ENCODE results near the gene APBA3.
A peak's percentile ranks its signal among the peaks of the same experiment; 100 is the strongest.

The APBA3 gene, protein sequence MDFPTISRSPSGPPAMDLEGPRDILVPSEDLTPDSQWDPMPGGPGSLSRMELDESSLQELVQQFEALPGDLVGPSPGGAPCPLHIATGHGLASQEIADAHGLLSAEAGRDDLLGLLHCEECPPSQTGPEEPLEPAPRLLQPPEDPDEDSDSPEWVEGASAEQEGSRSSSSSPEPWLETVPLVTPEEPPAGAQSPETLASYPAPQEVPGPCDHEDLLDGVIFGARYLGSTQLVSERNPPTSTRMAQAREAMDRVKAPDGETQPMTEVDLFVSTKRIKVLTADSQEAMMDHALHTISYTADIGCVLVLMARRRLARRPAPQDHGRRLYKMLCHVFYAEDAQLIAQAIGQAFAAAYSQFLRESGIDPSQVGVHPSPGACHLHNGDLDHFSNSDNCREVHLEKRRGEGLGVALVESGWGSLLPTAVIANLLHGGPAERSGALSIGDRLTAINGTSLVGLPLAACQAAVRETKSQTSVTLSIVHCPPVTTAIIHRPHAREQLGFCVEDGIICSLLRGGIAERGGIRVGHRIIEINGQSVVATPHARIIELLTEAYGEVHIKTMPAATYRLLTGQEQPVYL

DNA sequence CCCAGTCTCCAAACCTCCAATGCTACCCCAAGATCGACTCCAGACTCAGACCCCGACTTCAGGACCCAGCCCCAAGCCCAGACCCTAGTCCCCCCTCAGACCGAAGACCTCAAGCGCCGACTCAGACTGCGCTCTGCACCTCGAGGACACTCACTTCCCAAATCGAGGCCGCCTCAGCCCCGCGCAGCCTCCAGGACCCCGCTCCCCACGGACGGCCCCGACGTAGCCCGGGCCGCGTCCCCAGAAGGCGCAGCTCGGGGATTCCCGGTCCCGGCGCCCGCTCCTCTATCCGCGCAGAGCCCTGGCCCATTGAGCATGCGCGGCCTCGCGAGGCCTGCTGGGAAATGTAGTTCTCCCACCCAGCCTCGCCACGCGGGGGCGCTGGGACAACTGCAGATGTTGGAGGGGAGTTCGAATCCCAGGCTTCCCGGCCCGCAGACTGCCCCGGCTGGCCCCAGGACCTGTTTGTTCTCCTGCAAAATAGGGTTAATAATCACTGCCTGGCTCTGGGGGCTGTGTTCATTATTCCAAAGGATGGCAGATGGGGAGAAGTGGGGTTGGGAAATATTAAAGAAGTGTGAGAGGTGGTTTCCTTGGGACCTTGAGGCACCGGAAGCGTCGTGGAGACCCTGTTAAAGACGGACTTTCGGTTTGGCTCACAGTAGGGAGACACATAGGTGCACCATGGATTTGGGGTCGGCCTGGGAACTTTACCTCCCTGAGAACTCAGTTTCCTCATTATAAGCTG, at the start of gene APBA3:
TSS of gene APBA3 (minus strand) at position 311 of the 748 bp plus-strand sequence. CDS start 1,428 bp downstream, outside the sequence.
- DNase-seq (ENCODE audit: low read depth in 2 of 2): peak; percentile 90 to 91

DNA sequence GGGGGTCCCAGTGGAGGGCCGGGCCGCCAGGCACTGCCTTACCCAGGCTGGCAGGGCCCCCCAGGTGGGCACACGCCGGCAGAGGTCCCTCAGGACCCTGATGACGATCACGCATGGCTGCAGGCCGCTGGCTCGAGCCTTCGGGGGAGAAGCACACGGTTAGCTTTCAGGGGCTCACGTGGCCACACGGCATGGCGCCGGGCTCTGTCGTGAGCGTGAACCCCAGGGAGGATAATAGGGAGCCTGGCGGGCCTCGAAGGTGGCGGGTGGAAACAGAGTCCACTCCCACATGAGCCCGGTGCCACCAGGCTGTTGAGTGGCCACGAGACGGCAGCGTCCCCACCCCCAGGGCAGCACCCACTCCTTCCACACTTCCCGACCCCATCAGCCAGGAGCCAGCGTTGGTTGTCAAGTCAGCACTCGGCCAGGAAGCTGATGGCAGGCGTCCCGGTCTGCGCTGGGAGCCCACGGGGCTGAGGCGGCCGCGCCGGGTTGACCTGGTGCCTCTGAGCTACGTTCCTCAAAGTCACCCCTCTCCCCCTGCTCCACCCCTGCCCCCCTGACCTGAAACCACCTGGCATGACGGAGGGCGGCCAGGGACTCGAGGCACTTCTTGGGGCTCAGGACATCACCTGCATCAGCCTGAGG, 49.3 kb upstream of the APBA3 start:
- no peak for DNase-seq (ENCODE audit: low read depth in 2 of 2)

DNA sequence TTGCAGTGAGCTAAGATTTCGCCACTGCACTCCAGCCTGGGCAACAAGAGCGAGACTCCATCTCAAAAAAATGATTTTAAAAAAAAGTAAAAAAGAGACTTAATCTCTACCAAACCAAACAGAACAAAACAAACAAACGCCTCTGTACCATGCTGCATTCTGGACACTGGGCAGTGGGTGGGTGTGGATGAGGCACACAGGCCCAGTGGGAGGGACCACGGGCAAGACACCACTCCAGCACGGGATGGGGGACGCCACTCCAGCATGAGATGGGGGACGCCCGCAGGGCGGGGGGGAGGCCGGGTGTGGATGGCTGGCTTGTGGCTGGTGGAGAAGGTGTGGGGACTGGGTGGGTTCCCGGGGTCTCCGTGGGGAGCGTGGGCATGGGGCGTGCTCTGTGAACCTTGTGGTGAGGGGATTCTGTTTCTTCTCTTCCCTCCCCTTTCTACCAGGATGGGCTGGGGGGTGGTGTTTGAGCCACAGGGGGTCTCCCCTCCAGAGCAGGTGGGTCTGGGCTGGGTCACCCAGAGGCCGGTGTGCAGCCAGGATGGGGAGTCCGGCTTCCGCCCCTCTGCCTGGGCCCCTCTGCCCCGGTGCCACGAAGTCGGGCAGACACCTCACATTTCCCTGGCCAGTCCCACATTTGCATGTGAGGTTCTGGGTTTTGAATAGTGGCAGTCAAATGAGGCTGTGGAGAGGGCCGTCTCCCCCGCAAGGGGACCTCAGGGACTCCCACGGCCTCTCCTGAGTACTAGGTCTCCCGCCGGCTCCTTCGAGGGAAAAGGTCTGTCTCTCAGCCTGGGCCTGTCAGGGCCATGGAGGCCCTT, 48.6 kb upstream of the APBA3 start:
- DNase-seq (ENCODE audit: low read depth in 2 of 2): no peak

DNA sequence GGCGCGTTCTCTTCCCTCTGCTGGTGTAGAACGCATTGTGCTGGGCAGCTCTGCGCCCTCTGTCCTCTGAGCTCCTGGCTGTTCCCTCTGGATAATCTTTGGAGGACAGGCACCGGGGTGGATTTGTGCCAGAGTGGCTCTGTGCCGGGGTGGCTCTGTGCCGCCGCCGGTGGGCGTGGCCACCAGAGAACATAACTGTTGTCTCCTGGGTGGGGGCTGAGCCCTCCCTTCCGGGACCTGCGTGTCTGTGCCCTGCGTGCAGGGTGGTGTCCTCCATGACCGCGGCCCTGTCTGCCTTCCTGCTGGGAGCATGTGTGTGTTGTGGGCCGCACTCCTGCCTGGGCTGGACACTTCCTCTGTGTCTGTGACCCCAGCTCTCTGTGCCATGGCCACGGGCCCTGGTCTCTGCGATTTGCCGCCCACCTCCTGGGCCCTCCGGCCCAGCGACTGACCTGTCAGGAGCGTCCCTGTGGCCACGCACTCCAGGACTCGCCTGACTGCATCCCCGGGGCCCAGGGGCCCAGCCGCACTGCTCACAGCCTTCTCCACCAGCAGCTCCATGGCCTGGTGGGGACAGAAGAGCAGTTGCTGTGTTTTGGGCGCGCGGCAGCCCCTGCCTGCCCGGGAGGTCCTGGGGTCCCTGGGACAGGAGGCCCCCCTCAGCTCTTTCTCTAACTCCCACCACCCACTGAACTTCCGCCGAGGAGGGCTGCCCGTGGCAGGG, 47.1 kb upstream of the APBA3 start:
- no peak for DNase-seq (ENCODE audit: low read depth in 2 of 2)

DNA sequence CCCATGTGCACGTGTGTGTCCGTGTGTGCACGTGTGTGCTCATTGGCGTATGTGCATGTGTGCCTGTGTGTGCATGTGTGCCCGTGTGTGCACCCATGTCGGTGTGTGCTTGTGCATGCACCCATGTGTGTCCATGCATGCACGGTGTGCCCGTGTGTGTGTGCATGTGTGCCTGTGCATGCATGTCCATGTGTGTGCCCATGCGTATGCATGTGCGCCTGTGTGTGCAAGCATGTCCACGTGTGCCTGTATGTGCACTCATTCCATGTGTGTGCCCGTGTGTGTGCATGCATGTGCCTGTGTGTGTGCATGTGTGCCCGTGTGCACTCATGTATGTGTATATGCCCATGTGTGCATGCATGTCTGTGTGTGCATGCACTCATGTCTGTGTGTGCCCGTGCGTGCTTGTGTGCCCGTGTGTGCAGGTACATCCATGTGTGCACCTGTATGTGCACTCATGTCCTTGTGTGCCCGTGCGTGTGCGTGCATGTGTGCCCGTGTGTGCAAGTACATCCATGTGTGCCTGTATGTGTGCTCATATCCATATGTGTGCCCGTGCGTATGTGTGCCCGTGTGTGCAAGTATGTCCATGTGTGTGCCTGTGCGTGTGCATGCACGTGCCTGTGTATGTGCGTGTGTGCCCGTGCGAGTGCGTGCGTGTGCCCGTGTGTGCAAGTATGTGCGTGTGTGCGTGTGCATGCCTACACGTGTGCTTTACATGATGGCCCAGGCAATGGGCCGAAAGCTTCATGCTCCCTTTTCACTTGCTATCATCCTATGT, 46.3 kb upstream of the APBA3 start:
- DNase-seq (ENCODE audit: low read depth in 2 of 2): no peak

DNA sequence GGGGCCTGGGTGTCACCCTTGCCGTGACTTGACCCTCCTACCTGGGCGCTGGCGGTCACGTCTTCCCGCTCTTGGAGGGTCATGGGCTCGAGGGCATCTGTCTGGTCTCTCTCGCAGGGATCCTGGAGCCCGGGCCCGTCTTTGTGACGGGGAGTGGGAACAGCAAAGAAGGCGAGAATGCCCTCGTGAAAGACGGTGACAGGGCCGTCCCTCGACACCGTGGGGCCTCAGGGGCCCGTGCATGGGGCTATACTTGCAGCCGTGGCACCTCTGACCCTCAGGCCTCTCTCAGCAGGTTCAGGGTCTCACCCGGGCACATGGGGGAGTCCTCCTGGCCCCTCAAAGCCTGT, 45.6 kb upstream of the APBA3 start:
- DNase-seq (ENCODE audit: low read depth in 2 of 2): no peak

DNA sequence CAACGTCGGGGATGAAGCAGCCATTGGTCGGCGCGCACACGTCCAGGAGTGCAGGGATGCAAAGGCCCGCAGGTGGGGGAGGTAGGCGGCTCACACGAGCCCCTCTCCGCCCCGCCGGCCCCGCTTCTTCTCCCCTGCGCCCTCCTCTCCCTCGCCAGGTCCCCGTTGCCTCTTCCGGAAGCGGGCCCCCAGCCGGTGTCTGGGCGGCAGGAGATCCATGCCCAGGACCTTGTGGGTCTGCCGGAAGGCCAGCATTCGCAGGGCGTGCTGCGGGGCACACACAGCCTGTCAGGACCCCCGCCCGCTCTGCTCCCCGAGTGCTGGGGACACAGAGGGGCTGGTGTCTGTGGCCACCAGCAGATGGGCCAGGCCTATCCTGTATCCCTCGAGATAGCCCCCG, 44.4 kb upstream of the APBA3 start:
- DNase-seq (ENCODE audit: low read depth in 2 of 2): no peak

DNA sequence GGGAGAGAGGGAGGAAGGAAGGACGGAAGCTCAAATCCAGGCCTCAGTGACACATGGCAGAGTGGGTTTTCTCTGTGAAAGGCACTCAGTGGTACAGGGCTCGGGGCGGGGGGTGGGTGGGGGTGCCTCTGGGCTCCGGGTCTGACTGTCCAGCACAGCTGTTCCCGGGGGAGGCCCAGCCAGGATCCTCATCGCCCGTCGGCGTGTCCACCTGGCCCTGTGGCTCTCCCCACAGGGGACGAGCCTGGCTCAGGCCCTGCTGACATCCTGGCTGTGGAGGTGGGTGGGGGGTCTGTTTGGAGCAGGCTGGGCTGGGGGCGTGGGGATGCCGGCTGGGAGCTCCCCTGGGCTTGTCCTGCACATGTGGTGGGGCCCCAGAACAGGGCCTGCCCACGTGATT, 42.9 kb upstream of the APBA3 start:
- DNase-seq (ENCODE audit: low read depth in 2 of 2): no peak

DNA sequence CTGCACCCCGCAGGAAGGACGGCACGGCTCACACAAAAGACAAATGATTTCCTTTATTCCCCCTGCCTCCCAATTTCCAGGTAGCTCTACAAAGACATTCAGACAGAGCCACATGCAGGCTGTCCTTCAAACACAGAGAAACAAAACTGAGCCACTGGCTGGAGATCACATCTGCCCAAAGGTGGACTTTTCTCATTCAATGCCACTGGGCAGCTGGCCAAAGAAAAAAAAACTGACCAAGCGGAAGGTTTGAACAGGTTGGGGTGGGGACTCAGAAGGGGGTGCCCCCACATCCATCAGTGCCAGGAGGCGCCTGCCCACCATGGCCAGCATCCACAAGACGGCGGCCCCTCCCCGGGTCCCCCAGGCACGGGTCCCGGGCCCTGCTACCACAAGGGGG, 42.5 kb upstream of the APBA3 start:
- no peak for DNase-seq (ENCODE audit: low read depth in 2 of 2)

DNA sequence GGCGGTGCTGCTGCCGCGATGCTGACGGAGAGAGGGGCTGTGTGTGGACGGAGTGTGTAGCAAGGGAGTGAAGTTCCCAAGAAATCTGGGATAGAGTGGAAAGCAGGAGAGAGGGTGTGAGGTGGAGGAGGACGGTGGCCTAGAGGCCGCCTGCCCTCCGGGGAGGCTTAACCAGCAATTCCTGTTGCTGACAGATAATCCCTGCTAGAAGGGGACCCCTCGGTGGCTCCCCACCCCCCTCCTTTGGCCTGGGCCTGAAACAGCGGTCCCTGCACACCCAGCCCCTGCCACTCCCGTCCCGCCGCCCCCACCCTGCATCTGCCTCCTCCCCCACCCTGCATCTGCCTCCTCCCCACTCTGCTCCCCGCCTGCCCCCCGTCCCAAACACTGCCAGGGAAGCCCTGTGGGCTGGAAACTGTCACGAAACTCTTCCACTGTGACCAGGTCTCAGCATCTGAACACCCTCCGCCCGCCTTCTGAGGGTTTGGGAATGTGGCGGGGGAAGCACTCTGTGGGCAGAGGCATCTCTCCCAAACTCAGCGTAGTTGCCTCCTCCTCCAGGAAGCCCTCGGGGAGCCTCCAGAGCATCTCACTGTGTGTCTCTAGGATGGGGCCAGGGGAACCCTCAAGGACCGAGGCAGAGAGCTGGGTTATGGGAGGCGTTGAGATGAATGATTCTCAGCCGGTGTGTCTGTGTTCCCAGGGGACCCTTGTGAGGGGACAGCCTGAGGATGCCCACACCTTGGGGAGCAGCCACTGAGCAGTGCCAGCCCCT, 41.8 kb upstream of the APBA3 start:
- no peak for DNase-seq (ENCODE audit: low read depth in 2 of 2)

DNA sequence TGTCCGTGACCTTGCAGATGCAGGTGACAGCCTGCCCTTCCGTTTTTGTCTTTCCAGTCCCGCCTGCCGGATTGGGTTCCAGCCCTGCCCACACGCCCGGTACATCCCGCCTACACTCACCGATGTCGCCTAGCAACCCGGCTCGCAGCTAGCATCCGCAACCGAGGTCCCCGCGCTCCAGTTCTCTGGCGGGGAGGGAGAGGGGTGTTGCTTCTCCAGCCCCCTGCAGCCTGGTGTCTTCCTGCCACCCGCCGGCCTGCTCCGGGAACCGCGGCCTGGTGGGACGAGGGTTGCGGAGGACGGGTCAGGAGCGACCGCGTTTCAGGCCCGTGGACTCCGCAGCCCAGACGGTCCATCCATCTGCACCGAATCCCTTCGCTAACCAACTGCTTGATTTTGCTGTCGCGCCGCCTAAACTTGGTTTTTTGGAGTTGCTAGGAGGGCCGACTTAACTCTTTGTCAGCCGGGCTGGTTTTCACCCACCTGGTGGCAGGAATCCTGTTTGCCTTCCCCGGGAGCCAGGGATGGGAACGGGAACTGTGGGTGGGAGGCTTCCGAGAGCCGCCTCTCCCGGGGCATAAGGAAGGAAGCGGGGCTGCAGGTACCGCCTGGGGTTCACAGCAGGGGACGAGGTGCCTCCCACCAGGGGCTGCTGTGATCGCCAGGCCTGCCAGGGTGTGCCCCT, 40.1 kb upstream of the APBA3 start:
- DNase-seq (ENCODE audit: low read depth in 2 of 2): peak; percentile 40 to 43

DNA sequence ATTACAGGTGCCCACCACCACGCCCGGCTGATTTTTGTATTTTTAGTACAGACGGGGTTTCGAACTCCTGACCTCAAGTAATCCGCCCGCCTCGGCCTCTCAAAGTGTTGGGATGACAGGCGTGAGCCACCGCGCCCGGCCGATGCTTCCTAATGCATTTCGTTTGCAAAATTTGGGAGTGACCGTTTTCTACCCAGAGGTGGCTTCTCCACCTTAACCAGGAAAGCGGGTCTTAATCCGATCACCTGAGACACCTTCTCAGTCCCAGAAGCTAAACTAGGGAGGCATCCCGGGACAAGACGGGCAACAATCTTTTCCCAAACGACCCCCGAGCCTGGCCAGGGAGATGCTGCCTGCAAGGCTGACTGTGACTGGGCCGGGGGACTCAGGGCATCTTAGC, 39.5 kb upstream of the APBA3 start:
- no peak for DNase-seq (ENCODE audit: low read depth in 2 of 2)

DNA sequence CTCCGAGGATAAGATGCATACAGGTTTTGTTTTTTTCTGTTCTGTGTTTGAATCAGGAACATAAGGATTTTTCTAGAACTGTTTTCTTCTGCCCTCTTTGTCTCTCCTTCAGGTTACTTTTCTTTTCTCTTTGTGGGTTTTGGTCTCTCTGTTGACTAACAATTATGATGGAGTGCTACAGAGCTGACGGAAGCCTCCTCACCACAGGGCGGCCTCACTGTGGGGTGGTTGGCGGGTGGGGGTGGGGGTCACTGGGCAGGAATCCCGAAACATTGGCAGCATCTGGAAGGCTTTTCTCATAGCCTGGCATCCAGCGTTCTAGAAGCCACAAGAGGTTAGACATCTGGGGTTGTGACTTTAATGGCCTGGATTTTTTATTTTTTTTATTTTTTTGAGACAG, 36.6 kb upstream of the APBA3 start:
- no peak for DNase-seq (ENCODE audit: low read depth in 2 of 2)

DNA sequence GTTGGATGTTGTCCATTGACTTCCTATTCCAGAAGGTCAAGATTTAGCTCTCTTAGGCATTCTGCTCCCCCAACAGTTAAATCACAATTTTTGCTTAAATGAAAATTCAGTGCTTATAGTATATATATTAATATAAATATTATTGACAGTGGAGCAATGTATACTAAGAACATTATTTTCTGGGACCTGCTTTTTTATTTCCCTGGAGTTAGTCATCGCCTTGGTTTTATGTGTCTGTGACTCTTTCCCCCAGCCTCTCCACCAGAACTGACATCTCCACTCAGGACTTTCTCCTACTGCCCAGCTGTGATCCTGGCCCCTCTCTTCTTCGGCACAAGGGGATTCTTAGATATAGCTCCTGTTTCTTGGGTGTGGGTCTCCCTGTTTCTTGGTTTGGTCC, 34.9 kb upstream of the APBA3 start:
- no peak for DNase-seq (ENCODE audit: low read depth in 2 of 2)

DNA sequence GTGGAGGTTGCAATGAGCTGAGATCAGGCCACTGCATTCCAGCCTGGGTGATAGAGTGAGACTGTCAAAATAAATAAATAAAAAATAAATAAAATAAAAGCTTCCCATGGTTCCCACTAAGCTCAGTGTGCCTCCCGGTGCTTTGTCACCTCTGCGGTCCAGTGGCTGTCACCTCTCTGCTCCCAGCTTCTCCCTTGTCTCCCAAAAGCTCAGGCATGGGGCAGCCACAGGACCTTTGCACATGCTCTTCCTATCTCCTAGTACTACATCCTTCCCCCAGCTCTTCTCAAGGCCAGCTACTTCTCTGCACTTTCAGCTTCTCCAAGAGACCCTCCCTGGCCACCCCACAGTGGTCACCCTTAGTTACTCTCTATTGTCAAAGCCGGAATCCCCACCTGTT, 32.3 kb upstream of the APBA3 start:
- DNase-seq (ENCODE audit: low read depth in 2 of 2): no peak

DNA sequence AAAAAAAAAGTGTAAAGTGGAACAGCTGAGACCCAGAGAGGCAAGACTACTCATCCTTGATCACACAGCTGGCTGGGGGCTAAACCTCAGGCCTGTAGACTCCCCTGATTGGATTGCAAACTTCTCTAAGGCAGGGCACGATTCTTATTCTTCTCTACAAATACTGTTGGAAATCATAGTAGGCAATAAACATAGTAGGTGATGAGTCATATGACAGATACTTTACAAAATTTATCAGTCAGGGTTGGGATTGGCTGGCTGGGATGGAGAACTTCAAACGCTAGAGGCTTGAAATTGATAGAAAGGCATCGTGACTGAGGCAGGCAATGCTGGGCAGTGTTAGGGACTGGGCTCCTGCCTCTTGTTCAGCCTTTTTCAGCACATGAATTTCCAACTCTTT, 30.6 kb upstream of the APBA3 start:
- DNase-seq (ENCODE audit: low read depth in 2 of 2): no peak

DNA sequence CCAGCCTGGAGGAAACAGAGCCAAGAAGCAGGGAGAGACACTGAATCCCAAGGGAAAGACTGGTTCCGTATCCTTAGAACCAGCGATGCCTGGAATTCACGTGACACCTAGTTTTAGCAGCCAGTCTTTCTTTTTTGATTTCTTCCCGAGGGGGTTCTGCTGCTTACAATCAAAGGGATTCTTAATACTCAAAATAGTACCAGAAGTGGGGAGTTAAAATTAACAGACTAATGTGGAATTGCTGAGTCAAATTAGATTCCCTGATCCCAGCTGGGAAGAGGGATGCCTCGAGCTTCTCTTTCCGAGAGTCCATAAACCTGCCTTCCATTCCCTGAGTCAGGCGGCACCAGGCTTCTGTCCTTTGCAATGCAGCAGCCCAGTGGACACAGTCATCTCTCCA, 29.4 kb upstream of the APBA3 start:
- no peak for DNase-seq (ENCODE audit: low read depth in 2 of 2)

DNA sequence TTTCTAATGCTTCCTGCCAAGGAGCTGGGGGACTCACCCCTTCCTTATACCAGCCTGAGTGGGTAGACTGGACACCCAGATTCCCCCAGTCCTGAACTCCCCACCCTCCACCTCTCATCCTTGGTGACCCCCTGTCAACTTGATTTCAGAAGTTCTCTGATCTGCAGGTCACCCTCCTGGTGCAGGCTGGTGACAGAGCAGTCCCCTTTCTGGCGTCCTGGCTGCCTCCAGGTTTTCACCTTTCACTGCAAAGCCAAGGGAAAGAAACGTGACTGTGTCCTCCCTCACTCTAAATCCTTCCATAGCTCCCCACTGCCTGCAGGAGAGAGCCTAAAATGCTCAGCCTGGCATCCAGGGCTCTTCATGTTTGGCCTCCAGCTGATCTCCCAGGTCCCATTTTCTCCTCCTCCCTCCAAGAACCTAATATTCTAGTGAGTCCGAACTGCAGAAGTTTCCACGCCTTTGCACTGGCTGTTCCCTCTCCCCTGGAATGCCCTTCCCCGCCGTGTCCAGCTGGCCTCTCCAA, 28.8 kb upstream of the APBA3 start:
- no peak for DNase-seq (ENCODE audit: low read depth in 2 of 2)

Measured in activated CD8-positive, alpha-beta memory T cell treated with anti-CD3 and anti-CD28 coated beads for 4 hours (primary cell).